Prostate gland (tissue), 2 donors: ENCODE measurements around the gene VLDLR.

Experiments
- POLR2A ChIP-seq: fragments of 450-650 bp; IDR thresholded peaks from one replicate; pipeline ENCODE4 v1.6.1; 2016; ENCODE audit warnings: antibody characterized with exemption, mild to moderate bottlenecking
- TF ChIP-seq, protein P1 (sequence below), 4 experiments: fragments of 200-600 bp in 2 of 4; fragments of 450-650 bp in 2 of 4; sonication (generic) in 2 of 4; IDR thresholded peaks; 1 replicate in 3 of 4; 2 replicates in 1 of 4; pipeline ENCODE4 v1.5.1; 2016 to 2019; ENCODE audit warnings: antibody characterized with exemption in 4 of 4, mild to moderate bottlenecking in 2 of 4, moderate library complexity in 2 of 4

DNA sequence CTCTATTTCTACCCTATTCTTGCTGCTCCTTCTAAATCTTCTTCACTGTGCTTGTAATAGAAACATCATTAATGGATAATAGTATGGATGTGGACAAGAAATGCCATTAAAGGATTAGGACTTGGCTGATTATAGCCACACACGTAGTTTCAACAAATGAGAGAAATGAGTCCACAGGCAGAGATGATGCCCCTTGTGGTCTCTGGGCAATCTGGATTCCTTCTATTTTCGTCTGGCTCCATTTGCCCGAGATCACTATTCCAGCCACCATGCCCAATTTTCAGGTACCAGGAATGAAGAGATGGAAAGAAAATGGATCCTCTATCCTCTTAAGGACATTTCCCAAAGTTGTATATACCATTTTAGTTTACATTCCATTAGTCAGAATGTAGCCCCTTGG lies 13.2 kb downstream of the VLDLR start:
- TF ChIP-seq, protein P1, sequence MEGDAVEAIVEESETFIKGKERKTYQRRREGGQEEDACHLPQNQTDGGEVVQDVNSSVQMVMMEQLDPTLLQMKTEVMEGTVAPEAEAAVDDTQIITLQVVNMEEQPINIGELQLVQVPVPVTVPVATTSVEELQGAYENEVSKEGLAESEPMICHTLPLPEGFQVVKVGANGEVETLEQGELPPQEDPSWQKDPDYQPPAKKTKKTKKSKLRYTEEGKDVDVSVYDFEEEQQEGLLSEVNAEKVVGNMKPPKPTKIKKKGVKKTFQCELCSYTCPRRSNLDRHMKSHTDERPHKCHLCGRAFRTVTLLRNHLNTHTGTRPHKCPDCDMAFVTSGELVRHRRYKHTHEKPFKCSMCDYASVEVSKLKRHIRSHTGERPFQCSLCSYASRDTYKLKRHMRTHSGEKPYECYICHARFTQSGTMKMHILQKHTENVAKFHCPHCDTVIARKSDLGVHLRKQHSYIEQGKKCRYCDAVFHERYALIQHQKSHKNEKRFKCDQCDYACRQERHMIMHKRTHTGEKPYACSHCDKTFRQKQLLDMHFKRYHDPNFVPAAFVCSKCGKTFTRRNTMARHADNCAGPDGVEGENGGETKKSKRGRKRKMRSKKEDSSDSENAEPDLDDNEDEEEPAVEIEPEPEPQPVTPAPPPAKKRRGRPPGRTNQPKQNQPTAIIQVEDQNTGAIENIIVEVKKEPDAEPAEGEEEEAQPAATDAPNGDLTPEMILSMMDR (IDR thresholded peaks at IDR 0.05), result no peak
- TF ChIP-seq POLR2A, result no peak
